Activated CD4-positive, CD25-positive, alpha-beta regulatory T cell treated with anti-CD3 and anti-CD28 coated beads, Interleukin-2, amount 50 U/mL, for 16 hours (primary cell): ENCODE results near the gene CTDP1.

Source experiments
- DNase-seq: peaks from one replicate; pipeline ENCODE4 v3.0.0-alpha.2; 2020; ENCODE audit warnings: low read depth, low spot score

Gene CTDP1

GRCh38 chr18:79760881-79761280, 81.3 kb downstream of the CTDP1 start:
- DNase-seq: no peak

- DNase-seq: no peak
Observed at GRCh38 chr18:79763407-79763806, 83.8 kb downstream of the CTDP1 start.

GRCh38 chr18:79764131-79764530, 84.5 kb downstream of the CTDP1 start:
- no peak for DNase-seq

GRCh38 chr18:79765491-79766245, 86.1 kb downstream of the CTDP1 start:
- no peak for DNase-seq

- no peak for DNase-seq
Observed at GRCh38 chr18:79766308-79766707, 86.7 kb downstream of the CTDP1 start.

DNA sequence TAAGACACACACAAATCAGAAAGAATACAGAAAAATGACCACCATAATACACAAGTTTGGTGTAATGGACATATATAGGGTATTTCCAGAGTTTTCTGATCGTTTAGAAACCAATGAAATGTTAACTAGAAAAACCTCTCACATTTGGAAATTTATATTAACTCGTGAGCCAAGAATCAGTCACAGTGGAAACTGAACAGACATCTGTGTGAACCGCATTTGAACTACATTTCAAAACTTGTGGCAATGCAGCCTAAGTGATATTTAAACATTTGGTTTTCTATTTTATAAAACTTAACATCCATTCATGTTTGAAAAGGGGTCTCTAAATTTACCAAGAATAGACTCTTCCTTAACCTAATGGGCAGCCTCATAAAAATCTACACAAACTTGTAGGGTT, 89.1 kb downstream of the CTDP1 start:
- no peak for DNase-seq

DNA sequence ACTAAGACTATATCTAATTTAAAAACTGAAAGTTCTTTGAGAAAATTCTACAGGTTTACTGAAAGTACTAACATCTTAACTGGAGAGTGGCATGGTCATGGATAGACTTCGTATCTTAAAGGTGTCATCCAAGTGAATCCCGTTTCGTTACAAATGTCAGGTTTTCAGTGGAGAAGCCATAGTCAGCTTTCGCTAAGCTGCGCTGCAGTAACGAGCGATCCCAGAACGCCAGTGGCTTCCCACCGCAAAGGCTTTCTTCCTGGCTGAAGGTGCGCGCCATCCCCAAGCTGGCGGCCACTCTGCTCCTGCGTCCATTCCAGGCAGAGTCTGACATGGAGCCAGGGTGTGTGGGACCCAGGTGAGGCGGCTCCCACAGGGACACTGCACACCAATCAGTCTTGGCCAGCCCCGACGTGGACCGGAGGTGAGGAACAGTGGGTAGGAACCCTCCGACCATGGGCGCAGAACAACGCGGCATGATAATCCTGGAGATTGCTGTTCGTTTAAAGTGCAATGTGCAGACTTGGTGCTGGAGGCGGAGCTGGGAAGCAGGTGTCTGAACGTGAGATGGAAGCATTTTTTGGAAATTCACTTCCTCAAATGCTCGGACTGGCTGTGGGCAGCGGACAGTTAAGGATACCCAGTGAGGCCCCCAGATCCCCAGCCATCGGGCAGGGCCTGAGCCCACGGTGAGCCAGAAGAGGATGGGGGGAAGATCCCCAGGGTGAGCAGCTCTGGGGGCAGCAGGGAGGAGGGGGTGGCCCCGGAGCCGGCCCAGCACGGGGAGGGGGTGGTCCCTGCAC, 90.3 kb downstream of the CTDP1 start:
- no peak for DNase-seq

DNA sequence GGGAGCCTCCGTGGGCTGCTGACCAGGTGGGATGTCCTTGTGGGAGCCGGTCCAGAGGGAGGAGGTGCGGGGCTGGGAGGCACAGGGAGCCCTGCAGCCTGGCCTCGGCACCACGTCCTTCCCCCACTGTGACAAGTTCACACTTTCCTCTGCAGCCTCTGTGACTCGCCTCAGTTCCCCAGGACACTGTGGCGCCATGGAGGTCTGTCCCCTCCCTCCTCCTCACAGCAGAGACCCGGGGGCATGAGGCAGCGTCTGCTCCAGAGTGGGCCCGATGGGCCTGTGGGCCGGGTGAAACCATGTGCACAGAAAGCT, 90.9 kb downstream of the CTDP1 start:
- DNase-seq: no peak

DNA sequence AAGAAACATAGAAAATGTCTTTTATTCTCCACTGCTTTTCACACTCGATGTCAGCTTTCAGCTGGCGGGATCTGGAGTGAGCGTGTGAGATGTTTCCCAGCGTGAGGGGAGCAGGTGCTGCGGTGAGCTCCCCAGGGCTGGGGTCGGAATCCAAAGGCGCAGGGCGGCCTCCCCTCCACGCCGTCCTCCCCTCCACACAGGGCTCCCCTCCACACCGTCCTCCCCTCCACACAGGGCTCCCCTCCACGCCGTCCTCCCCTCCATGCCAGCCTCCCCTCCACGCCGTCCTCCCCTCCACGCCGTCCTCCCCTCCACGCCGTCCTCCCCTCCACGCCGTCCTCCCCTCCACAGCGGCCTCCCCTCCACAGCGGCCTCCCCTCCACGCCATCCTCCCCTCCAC, 91.2 kb downstream of the CTDP1 start:
- DNase-seq: no peak

- no peak for DNase-seq
Observed at GRCh38 chr18:79771446-79772107, 92.0 kb downstream of the CTDP1 start.

GRCh38 chr18:79772108-79772864, 92.7 kb downstream of the CTDP1 start:
- no peak for DNase-seq

GRCh38 chr18:79772865-79773696, 93.5 kb downstream of the CTDP1 start:
- no peak for DNase-seq

GRCh38 chr18:79774111-79774510, 94.5 kb downstream of the CTDP1 start:
- no peak for DNase-seq

DNA sequence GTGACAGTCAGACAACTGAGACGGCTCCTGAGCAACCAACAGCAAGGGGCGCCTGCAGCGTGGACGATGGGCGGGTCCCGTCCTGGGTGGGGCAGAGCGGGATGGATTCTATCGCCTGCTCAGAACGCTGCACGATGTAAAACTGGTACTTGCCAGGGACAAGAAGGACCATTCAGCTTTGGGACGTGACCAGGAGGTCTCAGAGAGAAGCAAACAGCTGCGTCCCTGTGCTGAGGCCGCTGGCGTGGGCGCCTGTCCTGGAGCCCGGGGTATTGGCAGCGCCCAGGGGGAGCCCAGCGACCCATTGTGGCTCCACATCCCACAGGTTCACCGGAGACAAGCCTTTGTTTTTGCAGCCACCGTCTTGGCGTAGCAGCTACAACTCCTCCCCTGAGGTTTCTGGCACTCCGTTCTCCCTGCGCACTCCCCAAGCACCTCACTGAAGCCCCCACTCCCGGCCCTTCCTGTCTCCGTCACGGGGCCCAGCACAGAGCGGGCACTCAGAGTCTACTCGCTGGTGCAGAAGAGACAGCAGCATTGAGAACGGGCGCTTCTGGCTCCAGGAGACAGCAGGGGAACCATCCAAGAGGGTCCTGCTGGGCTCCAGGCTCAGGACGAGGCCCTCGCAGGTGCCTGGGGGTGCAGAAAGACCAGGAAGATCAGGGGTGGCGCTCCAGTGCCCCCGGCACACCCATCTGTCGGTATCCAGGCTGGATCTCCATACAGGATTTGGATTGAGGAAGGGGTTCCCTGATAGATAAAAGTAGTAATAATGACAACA, 96.0 kb downstream of the CTDP1 start:
- no peak for DNase-seq

DNA sequence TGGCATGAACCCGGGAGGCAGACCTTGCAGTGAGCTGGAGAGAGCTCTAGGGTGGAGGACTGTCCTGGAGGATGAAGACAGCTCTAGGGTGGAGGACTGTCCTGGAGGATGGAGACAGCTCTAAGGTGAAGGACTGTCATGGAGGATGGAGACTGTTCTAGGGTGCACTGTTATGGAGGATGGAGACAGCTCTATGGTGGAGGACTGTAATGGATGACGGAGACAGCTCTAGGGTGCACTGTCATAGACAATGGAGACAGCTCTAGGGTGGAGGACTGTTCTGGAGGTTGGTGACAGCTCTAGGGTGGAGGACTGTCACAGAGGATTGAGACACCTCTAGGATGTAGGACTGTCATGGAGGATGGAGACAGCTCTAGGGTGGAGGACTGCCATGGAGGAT, 97.1 kb downstream of the CTDP1 start:
- no peak for DNase-seq

DNA sequence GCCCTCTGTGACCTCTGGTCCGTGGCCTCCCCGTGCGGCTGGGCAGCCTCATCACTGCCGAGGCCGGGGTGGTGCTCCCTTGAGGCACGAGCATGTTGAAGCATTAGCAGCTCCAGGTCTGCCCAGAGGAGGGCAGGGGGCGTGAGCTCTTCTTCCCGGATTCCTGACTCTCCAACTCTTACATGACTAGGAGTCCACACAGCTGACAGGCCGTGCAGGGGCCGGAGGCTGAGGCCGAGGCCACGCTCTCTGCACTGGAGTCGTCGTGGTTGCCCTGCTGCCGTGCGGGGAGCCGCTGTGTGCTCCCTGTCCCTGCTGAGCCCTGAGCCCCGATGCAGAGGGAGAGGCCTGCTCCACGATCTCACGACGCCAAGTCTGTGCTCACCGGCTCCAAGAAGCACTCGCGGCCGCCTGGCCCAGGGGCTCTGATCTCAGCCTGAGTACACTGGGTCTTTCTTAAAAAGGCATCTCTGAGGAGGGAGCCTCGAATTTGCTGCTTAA, 98.7 kb downstream of the CTDP1 start:
- no peak for DNase-seq

DNA sequence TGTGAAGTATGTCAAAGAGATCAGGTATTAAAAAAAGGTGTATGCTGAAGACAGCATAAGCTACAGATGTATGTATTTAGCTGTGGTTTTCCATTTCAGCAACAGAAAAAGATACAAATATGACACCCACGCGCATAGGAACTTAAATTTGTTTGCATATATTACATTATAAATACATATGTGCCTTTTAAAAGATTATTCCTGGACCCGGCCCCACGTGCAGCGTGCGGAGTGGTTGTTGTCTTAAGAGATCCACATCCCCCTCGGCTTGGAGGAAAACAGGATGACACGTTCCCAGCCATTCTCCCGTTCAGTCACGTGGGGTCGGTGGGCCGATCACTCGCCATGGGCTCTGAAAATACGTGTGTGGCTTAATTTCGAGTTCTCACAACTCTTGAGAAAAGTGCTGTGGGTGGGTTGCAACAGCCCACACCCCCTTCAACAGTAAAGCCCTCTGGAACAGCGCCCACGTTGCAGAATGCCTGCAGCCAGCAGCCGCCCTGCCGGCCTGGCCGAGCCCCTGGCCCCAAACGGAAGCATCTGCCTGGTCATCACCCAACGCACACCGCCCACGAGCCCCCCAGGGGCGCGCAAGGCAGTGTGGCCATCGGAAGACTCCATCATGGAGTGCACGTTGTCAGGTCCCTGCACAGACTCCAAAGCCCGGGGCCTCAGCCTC, 99.6 kb downstream of the CTDP1 start:
- no peak for DNase-seq

- DNase-seq: no peak
Observed at GRCh38 chr18:79779700-79780190, 100.1 kb downstream of the CTDP1 start.

DNA sequence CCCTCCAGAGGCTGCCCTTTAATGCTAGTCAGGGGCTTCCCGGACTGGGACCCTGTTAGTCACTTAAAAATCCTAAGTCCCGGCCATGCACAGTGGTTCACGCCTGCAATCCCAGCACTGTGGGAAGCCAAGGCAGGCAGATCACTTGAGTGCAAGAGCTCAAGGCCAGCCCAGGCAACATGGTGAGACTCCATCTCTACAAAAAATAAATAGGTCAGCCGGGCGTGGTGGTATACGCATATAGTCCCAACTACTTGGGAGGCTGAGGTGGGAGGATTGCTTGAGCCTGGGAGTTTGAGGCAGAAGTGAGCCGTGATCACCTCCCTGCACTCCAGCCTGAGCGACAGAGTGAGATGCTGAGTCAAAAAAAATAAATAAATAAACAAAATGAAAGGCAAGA, 100.9 kb downstream of the CTDP1 start:
- DNase-seq: no peak
